ENCODE results near the gene PCDHGA4.
"Not testable (repeated sequence)": the region's sequence is repeated elsewhere in the genome, so short reads cannot be mapped to it uniquely, and the experiment has no call there.

DNA sequence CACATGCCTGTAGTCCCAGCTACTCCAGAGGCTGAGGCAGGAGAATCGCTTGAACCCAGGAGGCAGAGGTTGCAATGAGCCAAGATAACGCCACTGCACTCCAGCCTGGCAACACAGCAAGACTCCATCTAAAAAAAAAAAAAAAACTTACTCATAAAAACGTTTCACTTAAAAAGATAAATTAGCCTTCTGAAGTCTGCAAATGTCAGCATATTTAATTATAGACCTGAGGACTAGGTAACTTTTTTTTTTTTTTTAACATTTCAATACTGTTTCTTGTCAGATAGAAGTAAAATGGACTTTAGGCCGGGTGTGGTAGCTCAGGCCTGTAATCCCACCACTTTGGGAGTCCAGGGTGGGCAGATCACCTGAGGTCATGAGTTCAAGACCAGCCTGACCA lies 37.9 kb upstream of the PCDHGA4 start:
- TF ChIP-seq POLR2A (IDR thresholded peaks at IDR 0.05; ENCODE audit: low read depth, low read length); POLR2AphosphoS5 (IDR thresholded peaks at IDR 0.05; ENCODE audit: low read depth, low read length); TAF1 (IDR thresholded peaks at IDR 0.05; ENCODE audit: borderline replicate concordance, low read depth, low read length): not testable (repeated sequence)

All from GM12892 (cell line).